AG04450 (cell line): ENCODE data around the gene OTOGL. TPM values are rescaled to one million over a fixed set of nuclear protein-coding genes. Genes with fewer than 3 reads are reported as not detected.

Experiments used
- CTCF ChIA-PET: fragments of 300-600, 350-600 bp; formaldehyde crosslinking; extraction: SDS; loops from one replicate; lab custom pipeline; 2022; ENCODE audit warnings: antibody characterized with exemption, inconsistent platforms; lab: Charles Lee
- POLR2A ChIA-PET: fragments of 350-600 bp; formaldehyde crosslinking; extraction: SDS; loops from one replicate; lab custom pipeline; 2021; ENCODE audit warnings: antibody characterized with exemption, inconsistent platforms; lab: Yijun Ruan, JAX
- DNase-seq: peaks from one replicate; pipeline ENCODE4 v3.0.0-alpha.2; 2011; ENCODE audit warnings: low read depth, low spot score
- H3K27ac ChIP-seq: one replicate; pipeline ENCODE4 v1.5.1; 2012; ENCODE audit warnings: low read depth, low read length, control low read depth
- H3K27me3 ChIP-seq: one replicate; pipeline ENCODE4 v1.6.0; 2012; ENCODE audit warnings: low read length; ENCODE audit not compliant: control insufficient read depth, insufficient read depth
- H3K4me3 ChIP-seq: 2 replicates; pipeline ENCODE4 v1.5.1; 2011; ENCODE audit warnings: mild to moderate bottlenecking, low read depth, low read length, control low read depth
- H3K9me3 ChIP-seq: 2 replicates; pipeline ENCODE4 v1.5.1; 2012; ENCODE audit warnings: low read length; ENCODE audit not compliant: control insufficient read depth, insufficient read depth
- polyA plus RNA-seq: library from polyadenylated mRNA; depleted of rRNA; stranded (reverse); fragments of >200 nt; gene quantifications from 2 replicates; pipeline ENCODE4 v1.2.3, GENCODE V29; 2011
- TF ChIP-seq, protein P1 (sequence below): IDR thresholded peaks from 2 replicates; pipeline ENCODE4 v1.5.1; 2011; ENCODE audit warnings: low read depth, low read length, control low read depth, inconsistent platforms

OTOGL gene
- polyA plus RNA-seq, 1 experiment, result 0.07 TPM

DNA sequence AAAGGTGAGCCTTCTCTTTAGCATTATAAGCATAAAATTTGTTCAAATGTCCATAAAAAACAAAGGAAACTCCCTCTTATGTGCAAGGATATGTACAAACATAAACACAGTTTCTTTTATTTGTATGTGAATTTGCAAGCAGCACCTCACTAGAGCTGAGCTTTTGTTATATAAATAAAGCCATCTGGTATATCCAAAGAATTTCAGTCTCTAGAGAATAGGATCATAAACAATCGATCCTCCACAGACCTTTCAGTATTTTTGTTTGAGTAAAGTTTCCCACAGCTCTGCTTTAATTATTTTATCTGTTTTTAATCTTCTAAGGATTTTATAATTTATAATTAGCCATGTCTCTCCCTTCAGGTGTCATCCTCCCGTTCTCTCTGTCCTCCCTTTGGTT, 89.2 kb downstream of the OTOGL start:
- Histone ChIP-seq H3K27ac (peak overlapping the region; percentile 84), H3K4me3 (no peak overlapping the region), H3K27me3 (no peaks in the 10 kb centered on the region), H3K9me3 (no peaks in the 10 kb centered on the region)
- ChIA-PET POLR2A (interaction anchor here (0.5 kb wide), 1 partner anchor 424 kb away, joined by 5 read pairs; no protein-coding TSS in a partner anchor), CTCF (interaction anchor here (1.1 to 1.5 kb wide), 3 partner anchors 81 to 302 kb away, joined by 3 to 4 read pairs (median 3); no protein-coding TSS in a partner anchor)
- no peak for DNase-seq
- TF ChIP-seq, protein P1, sequence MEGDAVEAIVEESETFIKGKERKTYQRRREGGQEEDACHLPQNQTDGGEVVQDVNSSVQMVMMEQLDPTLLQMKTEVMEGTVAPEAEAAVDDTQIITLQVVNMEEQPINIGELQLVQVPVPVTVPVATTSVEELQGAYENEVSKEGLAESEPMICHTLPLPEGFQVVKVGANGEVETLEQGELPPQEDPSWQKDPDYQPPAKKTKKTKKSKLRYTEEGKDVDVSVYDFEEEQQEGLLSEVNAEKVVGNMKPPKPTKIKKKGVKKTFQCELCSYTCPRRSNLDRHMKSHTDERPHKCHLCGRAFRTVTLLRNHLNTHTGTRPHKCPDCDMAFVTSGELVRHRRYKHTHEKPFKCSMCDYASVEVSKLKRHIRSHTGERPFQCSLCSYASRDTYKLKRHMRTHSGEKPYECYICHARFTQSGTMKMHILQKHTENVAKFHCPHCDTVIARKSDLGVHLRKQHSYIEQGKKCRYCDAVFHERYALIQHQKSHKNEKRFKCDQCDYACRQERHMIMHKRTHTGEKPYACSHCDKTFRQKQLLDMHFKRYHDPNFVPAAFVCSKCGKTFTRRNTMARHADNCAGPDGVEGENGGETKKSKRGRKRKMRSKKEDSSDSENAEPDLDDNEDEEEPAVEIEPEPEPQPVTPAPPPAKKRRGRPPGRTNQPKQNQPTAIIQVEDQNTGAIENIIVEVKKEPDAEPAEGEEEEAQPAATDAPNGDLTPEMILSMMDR, result no peak

DNA sequence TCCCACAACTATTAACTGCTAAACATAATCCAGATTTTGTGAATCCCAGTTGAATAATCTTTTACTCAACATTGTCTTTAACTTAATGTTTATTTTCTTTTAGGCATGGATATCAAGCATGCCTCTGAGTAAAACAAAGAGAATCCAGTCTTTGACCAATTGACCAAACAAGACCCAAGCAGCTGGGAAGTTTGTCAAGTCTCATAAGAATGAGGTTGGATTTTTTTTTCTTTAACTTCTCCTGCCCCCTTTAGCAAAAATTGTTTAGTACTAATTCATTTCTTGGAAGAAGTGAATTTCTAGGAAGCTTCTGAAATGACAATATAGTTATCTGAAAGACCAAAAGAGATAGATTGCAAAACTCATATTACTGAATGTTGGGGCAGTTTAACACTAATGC, 89.9 kb downstream of the OTOGL start:
- TF ChIP-seq, protein P1, result 0 out of 2 replicates have a peak, but pooled peaks have one; percentile 3
- H3K9me3 ChIP-seq, result no peaks in the 10 kb centered on the region
- H3K4me3 ChIP-seq, result no peak overlapping the region
- ChIA-PET CTCF (interaction anchor here (1.3 to 1.8 kb wide), 4 partner anchors 80 to 403 kb away, joined by 3 to 14 read pairs (median 4); no protein-coding TSS in a partner anchor), POLR2A (interaction anchor here (0.6 kb wide), 1 partner anchor 779 kb away, joined by 3 read pairs; no protein-coding TSS in a partner anchor)
- DNase-seq, result peak; percentile 65
- H3K27me3 ChIP-seq, result no peaks in the 10 kb centered on the region
- H3K27ac ChIP-seq, result peak overlapping the region; percentile 43

DNA sequence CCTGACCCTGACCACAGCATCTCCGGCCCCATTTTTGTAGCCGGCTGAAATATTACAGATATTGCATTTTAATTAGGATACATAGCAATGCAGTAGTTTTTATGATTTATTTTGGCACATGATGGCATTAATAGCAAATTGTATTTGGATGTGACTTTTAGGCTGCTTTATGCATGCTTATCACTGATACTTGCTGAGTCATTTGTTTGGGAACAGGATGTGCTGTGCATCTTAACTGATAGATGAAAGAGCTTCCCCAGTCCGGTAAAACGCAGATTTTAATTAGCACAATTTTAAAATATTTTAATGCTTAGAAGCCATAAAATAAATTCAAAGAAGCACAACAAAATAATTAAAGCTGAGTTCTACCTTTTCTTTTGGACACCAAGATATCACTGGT, 90.7 kb downstream of the OTOGL start:
- DNase-seq, result no peak
- Histone ChIP-seq H3K27ac (no peak overlapping the region), H3K4me3 (no peak overlapping the region), H3K9me3 (no peaks in the 10 kb centered on the region), H3K27me3 (no peaks in the 10 kb centered on the region)
- TF ChIP-seq, protein P1, result no peak
- ChIA-PET POLR2A (no interaction called here), CTCF (interaction anchor here (0.9 to 1.8 kb wide), 5 partner anchors 79 to 781 kb away, joined by 3 to 14 read pairs (median 4); no protein-coding TSS in a partner anchor)

DNA sequence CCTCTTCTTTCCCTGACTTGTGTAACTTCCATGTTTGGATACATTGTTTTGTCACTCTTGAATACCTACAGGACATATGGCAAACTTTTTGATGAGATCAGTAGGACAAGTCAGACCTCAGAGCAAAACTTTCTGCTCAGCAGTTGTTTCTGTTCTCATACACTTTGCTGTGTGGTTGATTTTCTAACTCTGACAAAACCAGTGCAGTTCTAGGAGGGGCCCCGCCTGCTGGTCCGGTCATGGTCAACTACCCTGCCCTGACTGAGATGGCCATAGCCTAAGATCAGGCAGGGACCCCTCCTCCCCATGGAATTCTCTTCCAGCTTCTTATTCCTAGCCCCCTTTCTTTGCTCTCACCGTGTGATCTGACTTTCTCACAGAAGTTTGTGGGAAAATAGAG, 92.8 kb downstream of the OTOGL start:
- TF ChIP-seq, protein P1, result no peak
- POLR2A ChIA-PET, result no interaction called here
- no peak overlapping the region for H3K4me3 ChIP-seq
- no peaks in the 10 kb centered on the region for H3K9me3 ChIP-seq
- no peaks in the 10 kb centered on the region for H3K27me3 ChIP-seq
- no peak for DNase-seq
- no peak overlapping the region for H3K27ac ChIP-seq
- CTCF ChIA-PET, result interaction anchor here (0.7 to 1.1 kb wide), 2 partner anchors 78 to 503 kb away, joined by 3 to 16 read pairs; no protein-coding TSS in a partner anchor

DNA sequence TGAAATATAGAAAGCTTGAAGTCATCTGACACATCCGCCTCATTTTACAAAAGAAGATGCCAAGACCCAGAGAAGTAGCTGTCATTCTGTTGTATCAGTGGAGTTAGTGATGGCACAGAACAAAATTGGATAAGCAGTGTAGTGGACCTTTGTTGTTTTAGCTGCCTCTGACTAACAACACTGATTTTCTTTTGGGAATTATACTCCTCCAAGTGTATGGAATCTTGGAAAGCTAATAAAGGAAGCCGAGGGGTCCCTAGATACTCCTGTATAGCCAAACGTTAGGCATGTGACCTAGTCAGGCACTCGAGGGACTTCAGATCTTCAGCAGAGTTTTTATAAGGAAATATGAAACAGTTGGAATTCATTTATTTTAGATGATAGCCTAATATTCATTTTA, 94.5 kb downstream of the OTOGL start:
- DNase-seq, result no peak
- CTCF ChIA-PET, result interaction anchor here (0.7 to 4.2 kb wide), 6 partner anchors 18 to 753 kb away, joined by 3 to 170 read pairs (median 3); no protein-coding TSS in a partner anchor
- Histone ChIP-seq H3K4me3 (no peak overlapping the region), H3K27me3 (no peaks in the 10 kb centered on the region), H3K9me3 (no peaks in the 10 kb centered on the region), H3K27ac (no peak overlapping the region)
- TF ChIP-seq, protein P1, result no peak
- POLR2A ChIA-PET, result no interaction called here
